WTC11 (cell line): ENCODE data around the gene FOXF2. TPM values are rescaled to one million over a fixed set of nuclear protein-coding genes. Genes with fewer than 3 reads are reported as not detected.

Experiments
- ATAC-seq: fragments of 200-7000 bp; cut with Tn5 transposase; 2 replicates; pipeline ENCODE4 v1.10.0; 2021; ENCODE audit warnings: mild to moderate bottlenecking, moderate library complexity
- CTCF ChIA-PET: fragments of 300-600 bp; sonication (Branson Sonifier 250); formaldehyde crosslinking; loops from one replicate; lab custom pipeline; 2021; ENCODE audit warnings: antibody characterized with exemption; lab: Charles Lee
- POLR2A ChIA-PET: fragments of 350-600 bp; sonication (Branson Sonifier 250); formaldehyde crosslinking; loops from one replicate; lab custom pipeline; 2021; ENCODE audit warnings: antibody characterized with exemption; lab: Charles Lee
- DNase-seq: peaks from one replicate; pipeline ENCODE4 v3.0.0; 2021; ENCODE audit warnings: low spot score
- H3K27ac Mint-ChIP-seq: 2 replicates; pipeline ENCODE4 v1.8.0; 2021; ENCODE audit warnings: mixed read lengths
- H3K27me3 Mint-ChIP-seq: 2 replicates; pipeline ENCODE4 v1.8.0; 2021; ENCODE audit warnings: low read depth, mild to moderate bottlenecking, moderate library complexity, mixed read lengths
- H3K36me3 Mint-ChIP-seq: 2 replicates; pipeline ENCODE4 v1.8.0; 2021; ENCODE audit warnings: mixed read lengths
- H3K4me1 Mint-ChIP-seq: 2 replicates; pipeline ENCODE4 v1.8.0; 2022; ENCODE audit warnings: mixed read lengths
- H3K4me3 Mint-ChIP-seq: 2 replicates; pipeline ENCODE4 v1.8.0; 2021; ENCODE audit warnings: mild to moderate bottlenecking, moderate library complexity, mixed read lengths
- H3K9me3 Mint-ChIP-seq: 2 replicates; pipeline ENCODE4 v1.8.0; 2021; ENCODE audit warnings: mixed read lengths
- ETV6 ChIP-seq: sonication (generic); formaldehyde crosslinking; IDR thresholded peaks from 2 replicates; pipeline ENCODE4 v1.8.1; 2022; ENCODE audit warnings: mild to moderate bottlenecking, missing genetic modification reagents
- JAZF1 ChIP-seq: fragments of 250-450 bp; sonication (Bioruptor Pico); IDR thresholded peaks from 2 replicates; pipeline ENCODE4 v1.9.0; 2021; ENCODE audit warnings: moderate library complexity, mild to moderate bottlenecking, inconsistent platforms
- JUN ChIP-seq: sonication (generic); formaldehyde crosslinking; IDR thresholded peaks from 2 replicates; pipeline ENCODE4 v1.8.0; 2023; ENCODE audit warnings: mild to moderate bottlenecking, missing genetic modification reagents
- KAT7 ChIP-seq: sonication (generic); formaldehyde crosslinking; IDR thresholded peaks from 2 replicates; pipeline ENCODE4 v1.8.1; 2023; ENCODE audit warnings: missing genetic modification reagents, mild to moderate bottlenecking, borderline replicate concordance
- OVOL2 ChIP-seq: fragments of 250-450 bp; sonication (Bioruptor Pico); IDR thresholded peaks from 2 replicates; pipeline ENCODE4 v1.9.0; 2021; ENCODE audit warnings: mild to moderate bottlenecking, borderline replicate concordance
- RORB ChIP-seq: fragments of 250-450 bp; sonication (Bioruptor Pico); IDR thresholded peaks from 2 replicates; pipeline ENCODE4 v1.9.0; 2021; ENCODE audit warnings: mild to moderate bottlenecking
- SMAD4 ChIP-seq: sonication (generic); formaldehyde crosslinking; IDR thresholded peaks from 2 replicates; pipeline ENCODE4 v1.8.0; 2022; ENCODE audit warnings: mild to moderate bottlenecking, missing genetic modification reagents
- TEAD4 ChIP-seq: sonication (generic); formaldehyde crosslinking; IDR thresholded peaks from 2 replicates; pipeline ENCODE4 v1.8.0; 2022; ENCODE audit warnings: mild to moderate bottlenecking, missing genetic modification reagents
- ZNF423 ChIP-seq: fragments of 250-450 bp; sonication (Bioruptor Pico); IDR thresholded peaks from 2 replicates; pipeline ENCODE4 v2.1.2; 2022; ENCODE audit warnings: mild to moderate bottlenecking, moderate library complexity
- total RNA-seq: library from RNA; stranded (reverse); gene quantifications from 3 replicates; pipeline ENCODE4 v1.2.3, GENCODE V29; 2021
- TF ChIP-seq, protein P1 (sequence below): sonication (generic); formaldehyde crosslinking; IDR thresholded peaks from 2 replicates; pipeline ENCODE4 v1.8.1; 2022; ENCODE audit warnings: low read depth, mild to moderate bottlenecking, moderate library complexity, missing genetic modification reagents, borderline replicate concordance
- TF ChIP-seq, protein P2 (sequence below): sonication (generic); formaldehyde crosslinking; IDR thresholded peaks from 2 replicates; pipeline ENCODE4 v1.8.1; 2023; ENCODE audit warnings: mild to moderate bottlenecking, missing genetic modification reagents, moderate library complexity
- TF ChIP-seq, protein P3 (sequence below): sonication (generic); formaldehyde crosslinking; IDR thresholded peaks from 2 replicates; pipeline ENCODE4 v1.8.0; 2022; ENCODE audit warnings: mild to moderate bottlenecking, missing genetic modification reagents
- TF ChIP-seq, protein P4 (sequence below): sonication (generic); formaldehyde crosslinking; IDR thresholded peaks from 2 replicates; pipeline ENCODE4 v1.8.1; 2022; ENCODE audit warnings: low read depth, missing genetic modification reagents, borderline replicate concordance
- TF ChIP-seq, protein P5 (sequence below): sonication (generic); formaldehyde crosslinking; conservative IDR thresholded peaks from 2 replicates; pipeline ENCODE4 v1.8.1; 2023; ENCODE audit warnings: mild to moderate bottlenecking, low read depth, missing genetic modification reagents, moderate library complexity
- TF ChIP-seq, protein P6 (sequence below): fragments of 250-450 bp; sonication (Bioruptor Pico); IDR thresholded peaks from 2 replicates; pipeline ENCODE4 v1.9.0; 2021; ENCODE audit warnings: moderate library complexity, mild to moderate bottlenecking, inconsistent platforms, borderline replicate concordance
- TF ChIP-seq, protein P7 (sequence below): fragments of 250-450 bp; sonication (Bioruptor Pico); IDR thresholded peaks from 2 replicates; pipeline ENCODE4 v1.9.0; 2021; ENCODE audit warnings: mild to moderate bottlenecking

The FOXF2 gene
- total RNA-seq, 1 experiment from 2014 or later = 0.11 TPM

DNA sequence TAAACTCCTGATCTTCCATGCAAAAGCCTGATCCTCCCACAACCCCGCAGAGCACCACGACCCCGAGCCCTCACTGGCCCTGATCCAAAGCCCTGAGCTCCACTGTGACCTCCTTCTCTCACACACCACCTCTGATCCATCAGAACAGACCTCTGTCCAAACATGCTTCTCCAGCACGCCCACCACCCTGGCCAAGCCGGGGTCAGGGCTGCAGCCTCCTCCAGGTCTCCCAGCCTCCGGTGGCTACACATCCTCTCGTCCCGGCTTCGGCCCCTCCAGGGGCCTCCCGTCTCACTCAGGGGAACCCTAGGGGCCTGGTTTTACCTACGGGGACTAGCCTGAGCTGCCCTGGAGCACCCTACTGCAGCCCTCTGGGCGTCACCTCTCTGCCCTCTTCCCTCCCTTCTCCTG, 49.1 kb downstream of the FOXF2 start:
- H3K9me3 Mint-ChIP-seq = peaks cover 26% of the 10 kb centered on the region
- peaks cover 20% of the 10 kb centered on the region for H3K4me1 Mint-ChIP-seq
- CTCF ChIA-PET = interaction anchor here (0.6 to 4.6 kb wide), 4 partner anchors 14 to 1290 kb away, joined by 5 to 67 read pairs (median 5); no protein-coding TSS in a partner anchor
- no peak overlapping the region for H3K4me3 Mint-ChIP-seq
- POLR2A ChIA-PET = no interaction called here
- peaks cover 18% of the 10 kb centered on the region for H3K36me3 Mint-ChIP-seq
- no peak for ATAC-seq
- TF ChIP-seq, protein P1, sequence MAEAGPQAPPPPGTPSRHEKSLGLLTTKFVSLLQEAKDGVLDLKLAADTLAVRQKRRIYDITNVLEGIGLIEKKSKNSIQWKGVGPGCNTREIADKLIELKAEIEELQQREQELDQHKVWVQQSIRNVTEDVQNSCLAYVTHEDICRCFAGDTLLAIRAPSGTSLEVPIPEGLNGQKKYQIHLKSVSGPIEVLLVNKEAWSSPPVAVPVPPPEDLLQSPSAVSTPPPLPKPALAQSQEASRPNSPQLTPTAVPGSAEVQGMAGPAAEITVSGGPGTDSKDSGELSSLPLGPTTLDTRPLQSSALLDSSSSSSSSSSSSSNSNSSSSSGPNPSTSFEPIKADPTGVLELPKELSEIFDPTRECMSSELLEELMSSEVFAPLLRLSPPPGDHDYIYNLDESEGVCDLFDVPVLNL (CRISPR knock-in tag) = no peak
- TF ChIP-seq JUN (CRISPR knock-in tag) = no peak
- TF ChIP-seq, protein P2, sequence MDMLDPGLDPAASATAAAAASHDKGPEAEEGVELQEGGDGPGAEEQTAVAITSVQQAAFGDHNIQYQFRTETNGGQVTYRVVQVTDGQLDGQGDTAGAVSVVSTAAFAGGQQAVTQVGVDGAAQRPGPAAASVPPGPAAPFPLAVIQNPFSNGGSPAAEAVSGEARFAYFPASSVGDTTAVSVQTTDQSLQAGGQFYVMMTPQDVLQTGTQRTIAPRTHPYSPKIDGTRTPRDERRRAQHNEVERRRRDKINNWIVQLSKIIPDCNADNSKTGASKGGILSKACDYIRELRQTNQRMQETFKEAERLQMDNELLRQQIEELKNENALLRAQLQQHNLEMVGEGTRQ = no peak
- TF ChIP-seq, protein P3, sequence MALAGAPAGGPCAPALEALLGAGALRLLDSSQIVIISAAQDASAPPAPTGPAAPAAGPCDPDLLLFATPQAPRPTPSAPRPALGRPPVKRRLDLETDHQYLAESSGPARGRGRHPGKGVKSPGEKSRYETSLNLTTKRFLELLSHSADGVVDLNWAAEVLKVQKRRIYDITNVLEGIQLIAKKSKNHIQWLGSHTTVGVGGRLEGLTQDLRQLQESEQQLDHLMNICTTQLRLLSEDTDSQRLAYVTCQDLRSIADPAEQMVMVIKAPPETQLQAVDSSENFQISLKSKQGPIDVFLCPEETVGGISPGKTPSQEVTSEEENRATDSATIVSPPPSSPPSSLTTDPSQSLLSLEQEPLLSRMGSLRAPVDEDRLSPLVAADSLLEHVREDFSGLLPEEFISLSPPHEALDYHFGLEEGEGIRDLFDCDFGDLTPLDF (CRISPR knock-in tag) = no peak
- TF ChIP-seq, protein P4, sequence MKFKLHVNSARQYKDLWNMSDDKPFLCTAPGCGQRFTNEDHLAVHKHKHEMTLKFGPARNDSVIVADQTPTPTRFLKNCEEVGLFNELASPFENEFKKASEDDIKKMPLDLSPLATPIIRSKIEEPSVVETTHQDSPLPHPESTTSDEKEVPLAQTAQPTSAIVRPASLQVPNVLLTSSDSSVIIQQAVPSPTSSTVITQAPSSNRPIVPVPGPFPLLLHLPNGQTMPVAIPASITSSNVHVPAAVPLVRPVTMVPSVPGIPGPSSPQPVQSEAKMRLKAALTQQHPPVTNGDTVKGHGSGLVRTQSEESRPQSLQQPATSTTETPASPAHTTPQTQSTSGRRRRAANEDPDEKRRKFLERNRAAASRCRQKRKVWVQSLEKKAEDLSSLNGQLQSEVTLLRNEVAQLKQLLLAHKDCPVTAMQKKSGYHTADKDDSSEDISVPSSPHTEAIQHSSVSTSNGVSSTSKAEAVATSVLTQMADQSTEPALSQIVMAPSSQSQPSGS (CRISPR knock-in tag) = no peak
- no peak for TF ChIP-seq JAZF1 (CRISPR knock-in tag)
- TF ChIP-seq, protein P5, sequence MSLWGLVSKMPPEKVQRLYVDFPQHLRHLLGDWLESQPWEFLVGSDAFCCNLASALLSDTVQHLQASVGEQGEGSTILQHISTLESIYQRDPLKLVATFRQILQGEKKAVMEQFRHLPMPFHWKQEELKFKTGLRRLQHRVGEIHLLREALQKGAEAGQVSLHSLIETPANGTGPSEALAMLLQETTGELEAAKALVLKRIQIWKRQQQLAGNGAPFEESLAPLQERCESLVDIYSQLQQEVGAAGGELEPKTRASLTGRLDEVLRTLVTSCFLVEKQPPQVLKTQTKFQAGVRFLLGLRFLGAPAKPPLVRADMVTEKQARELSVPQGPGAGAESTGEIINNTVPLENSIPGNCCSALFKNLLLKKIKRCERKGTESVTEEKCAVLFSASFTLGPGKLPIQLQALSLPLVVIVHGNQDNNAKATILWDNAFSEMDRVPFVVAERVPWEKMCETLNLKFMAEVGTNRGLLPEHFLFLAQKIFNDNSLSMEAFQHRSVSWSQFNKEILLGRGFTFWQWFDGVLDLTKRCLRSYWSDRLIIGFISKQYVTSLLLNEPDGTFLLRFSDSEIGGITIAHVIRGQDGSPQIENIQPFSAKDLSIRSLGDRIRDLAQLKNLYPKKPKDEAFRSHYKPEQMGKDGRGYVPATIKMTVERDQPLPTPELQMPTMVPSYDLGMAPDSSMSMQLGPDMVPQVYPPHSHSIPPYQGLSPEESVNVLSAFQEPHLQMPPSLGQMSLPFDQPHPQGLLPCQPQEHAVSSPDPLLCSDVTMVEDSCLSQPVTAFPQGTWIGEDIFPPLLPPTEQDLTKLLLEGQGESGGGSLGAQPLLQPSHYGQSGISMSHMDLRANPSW (CRISPR knock-in tag) = no peak
- no peak for TF ChIP-seq ETV6 (CRISPR knock-in tag)
- no peak for TF ChIP-seq TEAD4 (CRISPR knock-in tag)
- TF ChIP-seq, protein P6, sequence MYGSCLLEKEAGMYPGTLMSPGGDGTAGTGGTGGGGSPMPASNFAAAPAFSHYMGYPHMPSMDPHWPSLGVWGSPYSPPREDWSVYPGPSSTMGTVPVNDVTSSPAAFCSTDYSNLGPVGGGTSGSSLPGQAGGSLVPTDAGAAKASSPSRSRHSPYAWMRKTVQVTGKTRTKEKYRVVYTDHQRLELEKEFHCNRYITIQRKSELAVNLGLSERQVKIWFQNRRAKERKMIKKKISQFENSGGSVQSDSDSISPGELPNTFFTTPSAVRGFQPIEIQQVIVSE (CRISPR knock-in tag) = no peak
- TF ChIP-seq ZNF423 = no peak
- no peak for TF ChIP-seq RORB
- no peak for TF ChIP-seq KAT7 (CRISPR knock-in tag)
- no peak for TF ChIP-seq OVOL2 (CRISPR knock-in tag)
- TF ChIP-seq SMAD4 = no peak
- TF ChIP-seq, protein P7, sequence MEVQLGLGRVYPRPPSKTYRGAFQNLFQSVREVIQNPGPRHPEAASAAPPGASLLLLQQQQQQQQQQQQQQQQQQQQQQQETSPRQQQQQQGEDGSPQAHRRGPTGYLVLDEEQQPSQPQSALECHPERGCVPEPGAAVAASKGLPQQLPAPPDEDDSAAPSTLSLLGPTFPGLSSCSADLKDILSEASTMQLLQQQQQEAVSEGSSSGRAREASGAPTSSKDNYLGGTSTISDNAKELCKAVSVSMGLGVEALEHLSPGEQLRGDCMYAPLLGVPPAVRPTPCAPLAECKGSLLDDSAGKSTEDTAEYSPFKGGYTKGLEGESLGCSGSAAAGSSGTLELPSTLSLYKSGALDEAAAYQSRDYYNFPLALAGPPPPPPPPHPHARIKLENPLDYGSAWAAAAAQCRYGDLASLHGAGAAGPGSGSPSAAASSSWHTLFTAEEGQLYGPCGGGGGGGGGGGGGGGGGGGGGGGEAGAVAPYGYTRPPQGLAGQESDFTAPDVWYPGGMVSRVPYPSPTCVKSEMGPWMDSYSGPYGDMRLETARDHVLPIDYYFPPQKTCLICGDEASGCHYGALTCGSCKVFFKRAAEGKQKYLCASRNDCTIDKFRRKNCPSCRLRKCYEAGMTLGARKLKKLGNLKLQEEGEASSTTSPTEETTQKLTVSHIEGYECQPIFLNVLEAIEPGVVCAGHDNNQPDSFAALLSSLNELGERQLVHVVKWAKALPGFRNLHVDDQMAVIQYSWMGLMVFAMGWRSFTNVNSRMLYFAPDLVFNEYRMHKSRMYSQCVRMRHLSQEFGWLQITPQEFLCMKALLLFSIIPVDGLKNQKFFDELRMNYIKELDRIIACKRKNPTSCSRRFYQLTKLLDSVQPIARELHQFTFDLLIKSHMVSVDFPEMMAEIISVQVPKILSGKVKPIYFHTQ (CRISPR knock-in tag) = no peak
- no peak for DNase-seq
- peaks cover 10% of the 10 kb centered on the region for H3K27me3 Mint-ChIP-seq
- H3K27ac Mint-ChIP-seq = no peak overlapping the region
